GM12874 (cell line): ENCODE measurements around the gene PKP4.

ENCODE experiments used
- TF ChIP-seq, protein P1 (sequence below): IDR thresholded peaks from 2 replicates; pipeline ENCODE4 v1.5.1; 2011; ENCODE audit warnings: low read depth, mild to moderate bottlenecking, control low read depth, low read length, moderate library complexity; ENCODE audit not compliant: insufficient read depth

The PKP4 gene

DNA sequence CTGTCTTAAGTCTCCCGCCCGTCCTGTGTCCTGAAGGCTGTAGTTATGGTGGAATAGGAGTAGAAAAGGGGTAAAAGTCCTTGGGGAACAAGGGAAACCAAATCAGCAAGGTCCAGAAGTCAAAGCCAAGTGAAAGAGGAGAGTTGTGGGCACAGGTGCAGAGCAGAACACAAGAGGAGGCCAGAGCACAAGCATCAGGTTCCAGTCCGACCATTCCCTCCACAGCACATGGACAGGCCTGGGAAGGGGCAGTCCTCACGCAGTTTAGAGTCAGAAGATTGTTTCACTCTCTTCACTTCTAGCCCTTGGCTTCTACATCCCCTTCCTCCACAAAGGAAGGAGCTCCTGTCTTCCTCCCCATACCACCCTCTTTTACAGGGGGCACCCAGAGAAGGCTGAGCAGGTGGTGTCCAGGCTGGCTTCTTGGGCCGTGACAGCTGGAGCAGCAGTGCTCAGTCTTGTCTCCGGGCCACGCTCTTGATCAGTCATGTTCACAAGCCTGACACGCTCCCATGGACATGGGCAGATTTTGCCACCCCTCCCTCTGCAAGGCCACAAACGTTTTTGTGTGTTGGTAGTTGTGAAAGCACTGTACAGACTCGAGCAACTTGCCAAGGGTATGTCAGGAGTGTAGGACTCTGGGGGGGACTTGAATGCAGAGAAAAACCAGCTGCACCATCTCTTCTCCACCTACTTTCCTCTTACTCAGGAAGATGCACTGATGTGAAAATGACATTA lies 199.9 kb downstream of the PKP4 start:
- TF ChIP-seq, protein P1, sequence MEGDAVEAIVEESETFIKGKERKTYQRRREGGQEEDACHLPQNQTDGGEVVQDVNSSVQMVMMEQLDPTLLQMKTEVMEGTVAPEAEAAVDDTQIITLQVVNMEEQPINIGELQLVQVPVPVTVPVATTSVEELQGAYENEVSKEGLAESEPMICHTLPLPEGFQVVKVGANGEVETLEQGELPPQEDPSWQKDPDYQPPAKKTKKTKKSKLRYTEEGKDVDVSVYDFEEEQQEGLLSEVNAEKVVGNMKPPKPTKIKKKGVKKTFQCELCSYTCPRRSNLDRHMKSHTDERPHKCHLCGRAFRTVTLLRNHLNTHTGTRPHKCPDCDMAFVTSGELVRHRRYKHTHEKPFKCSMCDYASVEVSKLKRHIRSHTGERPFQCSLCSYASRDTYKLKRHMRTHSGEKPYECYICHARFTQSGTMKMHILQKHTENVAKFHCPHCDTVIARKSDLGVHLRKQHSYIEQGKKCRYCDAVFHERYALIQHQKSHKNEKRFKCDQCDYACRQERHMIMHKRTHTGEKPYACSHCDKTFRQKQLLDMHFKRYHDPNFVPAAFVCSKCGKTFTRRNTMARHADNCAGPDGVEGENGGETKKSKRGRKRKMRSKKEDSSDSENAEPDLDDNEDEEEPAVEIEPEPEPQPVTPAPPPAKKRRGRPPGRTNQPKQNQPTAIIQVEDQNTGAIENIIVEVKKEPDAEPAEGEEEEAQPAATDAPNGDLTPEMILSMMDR: no peak

DNA sequence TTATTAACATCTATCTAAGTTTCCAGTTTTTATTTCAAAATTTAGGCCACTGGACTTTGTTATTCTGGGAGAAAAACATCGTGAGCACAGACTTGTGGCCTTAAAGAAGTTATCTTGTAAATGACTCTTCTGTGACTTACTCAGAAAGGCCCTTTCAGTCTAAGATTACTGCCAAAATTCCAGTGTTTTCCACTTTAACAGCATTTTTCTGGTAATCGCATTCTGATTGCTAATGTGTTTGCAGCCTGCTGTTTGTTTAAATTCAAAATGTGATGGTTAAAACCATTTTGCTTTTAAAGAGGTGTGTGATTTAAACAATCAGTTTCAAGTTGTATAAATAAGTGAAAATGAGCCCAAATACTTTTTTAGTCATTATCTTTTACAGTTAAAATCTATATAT lies 201.6 kb downstream of the PKP4 start:
- TF ChIP-seq, protein P1: no peak

GRCh38 chr2:158659483-158659882 lies 202.7 kb downstream of the PKP4 start:
- TF ChIP-seq, protein P1: no peak

GRCh38 chr2:158661231-158661630 lies 204.5 kb downstream of the PKP4 start:
- TF ChIP-seq, protein P1: no peak

- TF ChIP-seq, protein P1: no peak
Observed at GRCh38 chr2:158662421-158662820, 205.7 kb downstream of the PKP4 start.

DNA sequence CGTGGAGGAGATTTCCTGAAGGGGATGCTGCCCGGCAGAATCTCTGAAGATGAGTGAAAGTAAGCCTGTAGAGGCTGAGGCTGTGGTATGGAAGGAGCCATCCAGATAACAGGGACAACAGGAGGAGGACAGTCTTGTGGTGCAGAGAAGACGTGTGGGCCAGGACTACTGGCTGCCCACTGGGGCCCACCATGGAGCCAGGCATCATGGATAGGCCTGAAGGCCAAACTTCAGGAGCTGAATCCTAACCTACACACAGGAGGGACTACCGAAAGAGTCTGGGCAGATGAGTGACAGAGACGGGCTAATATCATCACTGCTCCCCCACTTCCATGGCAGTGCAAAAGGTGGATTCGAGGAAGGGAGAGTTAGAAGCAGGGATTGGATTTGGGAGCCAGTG lies 207.0 kb downstream of the PKP4 start:
- TF ChIP-seq, protein P1: no peak

GRCh38 chr2:158664987-158665386 lies 208.2 kb downstream of the PKP4 start:
- TF ChIP-seq, protein P1: no peak
